ENCODE results near the gene TDRD5. TPM values are rescaled to one million over a fixed set of nuclear protein-coding genes. Genes with fewer than 3 reads are reported as not detected.

TDRD5 gene
- total RNA-seq, 1 donor from 2014 or later: 0.07 TPM

GRCh38 chr1:179550746-179551682, 40.6 kb upstream of the TDRD5 start:
- H3K9me3 Mint-ChIP-seq: no peaks in the 10 kb centered on the region
- no peak overlapping the region for H3K27ac Mint-ChIP-seq

GRCh38 chr1:179554427-179554826, 37.2 kb upstream of the TDRD5 start:
- H3K4me3 Mint-ChIP-seq: no peak overlapping the region

More at GRCh38 chr1:179550746-179551682, 40.6 kb upstream of the TDRD5 start:
- H3K4me3 Mint-ChIP-seq: no peak overlapping the region
- peaks cover 16% of the 10 kb centered on the region for H3K4me1 Mint-ChIP-seq
- DNase-seq (ENCODE audit: low spot score in 2 of 2, unreplicated experiment in 2 of 2): no peak
- TF ChIP-seq CTCF (IDR thresholded peaks at IDR 0.05; ENCODE audit: unreplicated experiment): no peak
- peaks cover 6% of the 10 kb centered on the region for H3K27me3 Mint-ChIP-seq (ENCODE audit: low read depth)
- no peaks in the 10 kb centered on the region for H3K36me3 Mint-ChIP-seq

GRCh38 chr1:179558078-179558477, 33.6 kb upstream of the TDRD5 start:
- Mint-ChIP-seq H3K4me1 (no peaks in the 10 kb centered on the region), H3K9me3 (no peaks in the 10 kb centered on the region), H3K27ac (no peak overlapping the region), H3K27me3 (ENCODE audit: low read depth) (peaks cover 13% of the 10 kb centered on the region), H3K4me3 (no peak overlapping the region), H3K36me3 (no peaks in the 10 kb centered on the region)
- no peak for DNase-seq (ENCODE audit: low spot score in 2 of 2, unreplicated experiment in 2 of 2)
- TF ChIP-seq CTCF (IDR thresholded peaks at IDR 0.05; ENCODE audit: unreplicated experiment): no peak

More at GRCh38 chr1:179554427-179554826, 37.2 kb upstream of the TDRD5 start:
- Mint-ChIP-seq H3K27me3 (ENCODE audit: low read depth) (peaks cover 13% of the 10 kb centered on the region), H3K36me3 (no peaks in the 10 kb centered on the region), H3K27ac (no peak overlapping the region), H3K4me1 (no peaks in the 10 kb centered on the region), H3K9me3 (no peaks in the 10 kb centered on the region)
- TF ChIP-seq CTCF (IDR thresholded peaks at IDR 0.05; ENCODE audit: unreplicated experiment): no peak
- DNase-seq (ENCODE audit: low spot score in 2 of 2, unreplicated experiment in 2 of 2): no peak

- Mint-ChIP-seq H3K4me3 (peak within 1 kb of the TSS; percentile 16), H3K36me3 (no peaks in the 10 kb centered on the region), H3K9me3 (peaks cover 1% of the 10 kb centered on the region), H3K4me1 (no peaks in the 10 kb centered on the region), H3K27ac (no peak within 1 kb of the TSS), H3K27me3 (ENCODE audit: low read depth) (peaks cover 89% of the 10 kb centered on the region)
- no peak for TF ChIP-seq CTCF (IDR thresholded peaks at IDR 0.05; ENCODE audit: unreplicated experiment)
- no peak for DNase-seq (ENCODE audit: low spot score in 2 of 2, unreplicated experiment in 2 of 2)
These were observed 15.9 kb upstream of the TDRD5 start, which contains the start of gene NPHS2 for GRCh38 chr1:179575497-179576314. Gene NPHS2 (minus strand): TSS chr1:179575948. CDS start chr1:179575864, 84 bp downstream.

- Mint-ChIP-seq H3K9me3 (no peaks in the 10 kb centered on the region), H3K4me1 (no peaks in the 10 kb centered on the region), H3K36me3 (no peaks in the 10 kb centered on the region), H3K27ac (no peak overlapping the region), H3K27me3 (ENCODE audit: low read depth) (peaks cover 88% of the 10 kb centered on the region), H3K4me3 (peak overlapping the region; percentile 0)
- DNase-seq (ENCODE audit: low spot score in 2 of 2, unreplicated experiment in 2 of 2): no peak
- TF ChIP-seq CTCF (IDR thresholded peaks at IDR 0.05; ENCODE audit: unreplicated experiment): no peak
These were observed 15.1 kb upstream of the TDRD5 start for GRCh38 chr1:179576509-179576908.
